GM12878 (cell line): ENCODE data around the gene CDC37. TPM values are rescaled to one million over a fixed set of nuclear protein-coding genes. Genes with fewer than 3 reads are reported as not detected.

ENCODE experiments used
- ATAC-seq: fragments of 200-7000 bp; cut with Tn5 transposase; 3 replicates; pipeline ENCODE4 v1.9.1; 2020; ENCODE audit warnings: mild to moderate bottlenecking, moderate library complexity
- BruUV-seq: library from RNA; stranded (reverse); fragments of 400-500 nt; replicated peaks from 2 replicates; lab custom pipeline; 2021; lab: Mats Ljungman, UMichigan
- CTCF ChIA-PET: fragments of 300-600 bp; sonication (Branson Sonifier 250); formaldehyde crosslinking; extraction: SDS; loops from one replicate; lab custom pipeline; 2021; ENCODE audit warnings: inconsistent platforms; lab: Yijun Ruan, JAX
- POLR2A ChIA-PET: fragments of 350-600 bp; formaldehyde crosslinking; extraction: SDS; loops from one replicate; lab custom pipeline; 2021; ENCODE audit warnings: inconsistent platforms; lab: Charles Lee
- RAD21 ChIA-PET: fragments of 300-600 bp; sonication (Branson Sonifier 250); formaldehyde crosslinking; loops from one replicate; lab custom pipeline; 2023; ENCODE audit warnings: antibody characterized with exemption; ENCODE audit not compliant: unreplicated experiment; lab: Charles Lee
- SMC1A ChIA-PET: fragments of 300-600 bp; sonication (Branson Sonifier 250); formaldehyde crosslinking; loops from one replicate; lab custom pipeline; 2023; ENCODE audit not compliant: unreplicated experiment, uncharacterized antibody; lab: Charles Lee
- DNase-seq: peaks from one replicate; pipeline ENCODE4 v3.0.0-alpha.2; 2011; ENCODE audit warnings: low read depth, low spot score
- FAIRE-seq: peaks from 3 replicates; lab custom pipeline; 2011; peaks lifted over from hg19 to GRCh38; lab: Jason Lieb, UNC
- H2AFZ ChIP-seq: 2 replicates; pipeline ENCODE4 v1.6.0; 2011; ENCODE audit warnings: low read depth, low read length, control low read depth; ENCODE audit not compliant: control insufficient read depth
- H3K27ac ChIP-seq: 2 replicates; pipeline ENCODE4 v1.5.1; 2011; ENCODE audit warnings: control low read depth; ENCODE audit not compliant: control insufficient read depth, insufficient read depth
- H3K27me3 ChIP-seq, 2 experiments: replicated peaks in 1 of 2; 2 replicates each; pipeline versions ENCODE4 v1.6.0 to v1.6.1; 2011; ENCODE audit warnings: low read length in 1 of 2; ENCODE audit not compliant: control insufficient read depth in 2 of 2, insufficient read depth in 2 of 2
- H3K36me3 ChIP-seq, 2 experiments: 2 replicates each; pipeline ENCODE4 v1.5.1; 2011; ENCODE audit warnings: low read length in 1 of 2; ENCODE audit not compliant: control insufficient read depth in 2 of 2, insufficient read depth in 2 of 2
- H3K4me1 ChIP-seq: 2 replicates; pipeline ENCODE4 v1.6.1; 2011; ENCODE audit warnings: mild to moderate bottlenecking, low read length, moderate library complexity, mixed read lengths; ENCODE audit not compliant: control insufficient read depth, insufficient read depth
- H3K4me2 ChIP-seq: 2 replicates; pipeline ENCODE4 v1.6.0; 2011; ENCODE audit warnings: control low read depth; ENCODE audit not compliant: control insufficient read depth, insufficient read depth
- H3K4me3 ChIP-seq: fragments of 200-600 bp; sonication (generic); 2 replicates; pipeline ENCODE4 v1.5.1; 2016
- H3K79me2 ChIP-seq: 2 replicates; pipeline ENCODE4 v1.6.0; 2011; ENCODE audit warnings: low read length; ENCODE audit not compliant: control insufficient read depth, insufficient read depth
- H3K9ac ChIP-seq: 2 replicates; pipeline ENCODE4 v1.8.0; 2011; ENCODE audit warnings: low read length, control low read depth, mixed read lengths; ENCODE audit not compliant: control insufficient read depth, insufficient read depth
- H3K9me3 ChIP-seq: replicated peaks from 3 replicates; pipeline ENCODE4 v1.5.1; 2011; ENCODE audit warnings: mild to moderate bottlenecking, low read length; ENCODE audit not compliant: control insufficient read depth, insufficient read depth
- H4K20me1 ChIP-seq: 2 replicates; pipeline ENCODE4 v1.6.0; 2011; ENCODE audit not compliant: control insufficient read depth, insufficient read depth
- E4F1 ChIP-seq: fragments of 450-650 bp; IDR thresholded peaks from 2 replicates; pipeline ENCODE4 v1.6.1; 2018; ENCODE audit warnings: borderline replicate concordance, mild to moderate bottlenecking; ENCODE audit not compliant: partially characterized antibody
- GABPA ChIP-seq: IDR thresholded peaks from 2 replicates; pipeline ENCODE4 v1.6.1; 2014; ENCODE audit warnings: antibody characterized with exemption, low read depth, mild to moderate bottlenecking, inconsistent platforms
- KAT2A ChIP-seq: conservative IDR thresholded peaks from 2 replicates; pipeline ENCODE4 v1.6.1; 2011; ENCODE audit warnings: low read depth, low read length; ENCODE audit not compliant: control insufficient read depth
- LARP7 ChIP-seq: fragments of 450-650 bp; IDR thresholded peaks from 2 replicates; pipeline ENCODE4 v1.6.1; 2017; ENCODE audit warnings: mild to moderate bottlenecking
- NR2F1 ChIP-seq: fragments of 450-650 bp; conservative IDR thresholded peaks from 2 replicates; pipeline ENCODE4 v1.6.1; 2017; ENCODE audit warnings: mild to moderate bottlenecking
- RB1 ChIP-seq: fragments of 450-650 bp; formaldehyde crosslinking; IDR thresholded peaks from 2 replicates; pipeline ENCODE4 v1.6.1; 2017; ENCODE audit warnings: mild to moderate bottlenecking, borderline replicate concordance
- SIN3A ChIP-seq: IDR thresholded peaks from 2 replicates; pipeline ENCODE4 v1.6.1; 2012; ENCODE audit warnings: low read depth, low read length, improper control_type of control experiment
- SIX5 ChIP-seq: IDR thresholded peaks from 2 replicates; pipeline ENCODE4 v1.6.1; 2011; ENCODE audit warnings: mild to moderate bottlenecking, low read depth, low read length, moderate library complexity; ENCODE audit not compliant: severe bottlenecking
- SMARCA5 ChIP-seq: fragments of 450-650 bp; IDR thresholded peaks from 2 replicates; pipeline ENCODE4 v1.6.1; 2017; ENCODE audit warnings: mild to moderate bottlenecking
- YBX1 ChIP-seq: fragments of 450-650 bp; IDR thresholded peaks from 2 replicates; pipeline ENCODE4 v1.6.1; 2016; ENCODE audit warnings: antibody characterized with exemption
- ZBTB11 ChIP-seq: fragments of 450-650 bp; formaldehyde crosslinking; IDR thresholded peaks from 2 replicates; pipeline ENCODE4 v1.5.0; 2022; ENCODE audit warnings: mild to moderate bottlenecking, missing genetic modification characterization
- ZBTB4 ChIP-seq: fragments of 450-650 bp; formaldehyde crosslinking; IDR thresholded peaks from 2 replicates; pipeline ENCODE4 v1.4.0; 2022; ENCODE audit warnings: mild to moderate bottlenecking, moderate library complexity
- ZNF384 ChIP-seq: IDR thresholded peaks from 2 replicates; pipeline ENCODE4 v1.6.1; 2012; ENCODE audit warnings: low read depth, mild to moderate bottlenecking, low read length, improper control_type of control experiment, borderline replicate concordance
- ZZZ3 ChIP-seq: IDR thresholded peaks from 2 replicates; pipeline ENCODE4 v1.6.1; 2011; ENCODE audit warnings: low read depth; ENCODE audit not compliant: control insufficient read depth, insufficient read length
- whole genome bisulfite sequencing: methylation state at CpG from one replicate; pipeline ENCODE4 v1.1.6; 2016; ENCODE audit warnings: low lambda C conversion rate; ENCODE audit not compliant: insufficient replicate concordance, insufficient coverage; ENCODE audit errors: missing lambda C conversion rate; 5-methylcytosine and 5-hydroxymethylcytosine counted together
- in situ Hi-C: fragments of 300-500 bp; cut with MboI; formaldehyde crosslinking; loops from 9 replicates; pipeline ENCODE4 v1.14.3; 2018; ENCODE audit warnings: mixed read lengths
- intact Hi-C: fragments of 100-400 bp; cut with micrococcal nuclease; formaldehyde crosslinking; loops from one replicate; pipeline ENCODE4 v1.14.2; 2022; ENCODE audit not compliant: unreplicated experiment
- polyA plus RNA-seq, 11 experiments: library from polyadenylated mRNA; depleted of rRNA in 4 of 11; unstranded in 6 of 11; stranded (reverse) in 5 of 11; fragments of >200 nt; fragmentation: Nextera tagmentation in 4 of 11; fragmentation: Illumina TruSeq in 1 of 11; extraction: Ambion mirVana in 4 of 11; extraction: Trizol in 1 of 11; gene quantifications; 1 replicate in 1 of 11; 2 replicates in 10 of 11; pipeline versions ENCODE4 v1.2.1 to v1.2.3, GENCODE V29; 2011 to 2016; ENCODE audit warnings: inconsistent platforms in 2 of 11, missing spikeins in 2 of 11, low read depth in 1 of 11
- total RNA-seq, 4 experiments: library from RNA; depleted of rRNA in 3 of 4; stranded (reverse); fragments of >200 nt in 3 of 4; fragmentation: Illumina TruSeq in 1 of 4; extraction: Trizol in 1 of 4; gene quantifications; 2 replicates each; pipeline versions ENCODE4 v1.2.1 to v1.2.3, GENCODE V29; 2013 to 2021

Gene CDC37
- total and polyA plus RNA-seq, 10 of the 15 experiments (the other 5 are each of a cell fraction or from before 2014, with no cell fraction given): 4.7 to 265 (median 176) TPM

GRCh38 chr19:10427169-10427568, 23.8 kb upstream of the CDC37 start:
- intact Hi-C loops (no loop called here), in situ Hi-C loops (no loop called here)
- POLR2A ChIA-PET: interaction anchor here (0.9 to 7.2 kb wide), 5 partner anchors 9 to 156 kb away, joined by 3 to 78 read pairs (median 27); partner anchors contain the start of genes CDC37 and ICAM1
- H3K27ac ChIP-seq: peak overlapping the region; percentile 41; the same call in 1 of the 2 replicates
- CTCF ChIA-PET: interaction anchor here (1.0 to 27.3 kb wide), 6 partner anchors 8 to 36 kb away, joined by 3 to 1053 read pairs (median 6); partner anchors contain the start of genes CDC37 and PDE4A
- peaks cover 0 to 4% of the 10 kb centered on the region in 2 experiments; a peak in 2 of 4 replicates for H3K27me3 ChIP-seq
- 87% methylated on average over 6 of the region's 6 CpGs for WGBS
- H3K36me3 ChIP-seq: no peaks in the 10 kb centered on the region
- peaks cover 61% of the 10 kb centered on the region for H3K4me1 ChIP-seq
- FAIRE-seq (no peak), DNase-seq (no peak), ATAC-seq (no peak)
- H3K79me2 ChIP-seq: peaks cover 2% of the 10 kb centered on the region; the same call in 1 of the 2 replicates
- no peak overlapping the region for H3K4me2 ChIP-seq
- H3K4me3 ChIP-seq: no peak overlapping the region
- no peaks in the 10 kb centered on the region for H3K9me3 ChIP-seq
- no TSS peak for BruUV-seq
- SMC1A ChIA-PET: interaction anchor here (2.1 to 17.7 kb wide), 2 partner anchors 10 to 16 kb away, joined by 7 to 364 read pairs; partner anchors contain the start of gene CDC37
- H3K9ac ChIP-seq: no peak overlapping the region
- RAD21 ChIA-PET: interaction anchor here (1.3 to 4.2 kb wide), 5 partner anchors 9 to 39 kb away, joined by 4 to 31 read pairs (median 8); partner anchors contain the start of gene CDC37
- H4K20me1 ChIP-seq: no peaks in the 10 kb centered on the region
- no peak overlapping the region for H2AFZ ChIP-seq
- TF ChIP-seq NR2F1 (no peak), LARP7 (no peak), E4F1 (no peak), ZNF384 (no peak), ZZZ3 (no peak), SIX5 (no peak), RB1 (no peak), YBX1 (no peak), ZBTB4 (CRISPR knock-in tag) (no peak), SMARCA5 (no peak), ZBTB11 (CRISPR knock-in tag) (no peak), GABPA (no peak), SIN3A (no peak), KAT2A (no peak)
